GM12801 (cell line): ENCODE measurements around the gene CD274.

Source experiments
- CTCF ChIP-seq: IDR thresholded peaks from one replicate; pipeline ENCODE4 v1.5.1; 2011; ENCODE audit warnings: control low read depth; ENCODE audit not compliant: insufficient read length; ENCODE audit errors: extremely low read depth

Gene CD274

DNA sequence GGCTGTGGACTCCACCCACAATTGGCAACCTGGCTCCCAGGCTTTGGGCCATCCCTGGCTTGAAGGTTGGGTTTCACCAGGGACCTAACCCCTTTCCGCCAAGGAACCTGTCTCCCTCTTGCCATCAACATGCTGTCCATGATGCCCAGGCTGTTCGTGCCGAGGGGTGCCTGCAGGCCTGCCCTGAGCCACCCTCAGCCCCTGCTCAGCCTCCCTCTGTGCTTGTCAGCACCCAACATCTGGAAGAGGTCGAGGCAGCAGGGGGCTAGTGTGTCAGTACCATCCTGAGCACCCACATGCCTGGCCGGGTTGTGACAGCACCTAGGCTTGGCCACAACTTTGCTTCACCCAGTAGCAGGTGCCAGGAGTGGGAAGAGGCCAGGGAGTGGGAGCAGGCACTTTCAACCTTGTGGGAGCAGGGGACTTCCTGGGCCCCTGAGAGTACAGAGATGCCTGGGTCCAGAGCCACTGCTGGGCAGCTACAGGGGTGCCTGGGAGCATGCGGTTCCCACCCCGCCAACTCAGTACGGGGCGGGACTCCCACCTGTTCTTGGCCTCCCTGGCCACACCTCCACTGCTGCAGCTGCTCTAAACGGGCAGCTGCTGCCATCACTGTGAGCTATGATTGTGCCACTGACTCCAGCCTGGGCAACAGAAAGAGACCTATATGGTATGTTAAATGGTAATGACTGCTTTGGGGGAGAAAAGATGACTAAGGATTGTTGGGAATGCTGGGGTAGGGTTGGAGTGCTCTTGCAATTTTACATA, 66.3 kb downstream of the CD274 start:
- TF ChIP-seq CTCF, result no peak

DNA sequence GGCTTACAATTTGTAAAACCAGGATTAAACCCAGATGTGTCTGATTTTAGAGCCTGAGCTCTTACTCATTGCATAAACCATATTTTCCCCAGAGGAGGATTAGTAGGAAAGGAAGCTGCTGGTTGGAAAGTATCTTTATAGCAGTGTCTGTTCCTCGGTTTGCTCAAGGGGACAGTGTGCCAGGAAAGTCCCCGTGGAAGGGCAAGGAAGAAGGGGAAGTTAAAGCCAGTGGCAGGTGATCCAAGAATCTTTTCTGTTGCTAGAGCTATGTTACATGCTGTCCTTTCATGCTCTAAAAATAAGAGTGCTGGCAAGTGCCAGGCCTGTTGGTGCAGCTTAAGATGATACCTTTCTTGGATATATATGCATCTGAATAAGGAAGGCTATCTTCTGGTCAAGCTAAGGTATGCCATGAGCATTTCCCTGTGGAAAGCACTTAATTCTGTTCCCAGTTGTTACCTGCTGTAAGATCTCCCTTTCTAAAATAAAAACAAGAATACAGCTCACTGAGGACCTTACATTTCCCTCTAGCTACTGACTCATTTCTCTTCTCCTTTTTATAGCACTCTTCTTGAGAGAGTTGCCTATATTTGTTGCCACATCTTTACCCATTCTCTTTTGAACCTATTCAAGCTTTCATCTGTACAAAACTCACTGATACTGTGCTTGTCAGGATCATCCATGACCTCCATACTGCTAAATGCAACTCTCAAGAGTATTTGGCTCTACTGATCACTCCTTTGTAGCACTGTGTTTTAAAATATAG, 68.0 kb downstream of the CD274 start:
- TF ChIP-seq CTCF, result no peak

- TF ChIP-seq CTCF, result no peak
Observed at GRCh38 chr9:5518937-5519319, 68.6 kb downstream of the CD274 start.
